ENCODE results near the gene LPP.

GRCh38 chr3:188327433-188327832 is 173.5 kb downstream of the LPP start:
- no peak for TF ChIP-seq GATA2 (IDR thresholded peaks at IDR 0.05; ENCODE audit: low read depth, low read length)
- TF ChIP-seq GATA3 (IDR thresholded peaks at IDR 0.05; ENCODE audit: low read depth, low read length) = no peak

All from SH-SY5Y (cell line).